Stimulated activated naive CD4-positive, alpha-beta T cell (primary cell): ENCODE results near the gene CYB5B.

Source experiments
- DNase-seq, 6 experiments: peaks; one replicate each; lab custom pipeline; 2025; lab: John Stamatoyannopoulos, UW

CYB5B gene

GRCh38 chr16:69424053-69424934 is at the start of gene CYB5B:
CYB5B (plus strand) TSS chr16:69424619; CDS start chr16:69424684, 65 bp downstream.
- peak; percentile 86 to 97 (median 94) for DNase-seq

GRCh38 chr16:69376393-69377059 is 47.9 kb upstream of the CYB5B start:
- no peak for DNase-seq

GRCh38 chr16:69378036-69378435 is 46.4 kb upstream of the CYB5B start:
- DNase-seq = no peak

GRCh38 chr16:69378760-69379159 is 45.7 kb upstream of the CYB5B start:
- DNase-seq = no peak

- no peak for DNase-seq
These were observed 43.2 kb upstream of the CYB5B start for GRCh38 chr16:69381231-69381630.

- DNase-seq = no peak
These were observed 42.0 kb upstream of the CYB5B start for GRCh38 chr16:69382421-69382820.

- no peak for DNase-seq
These were observed 39.4 kb upstream of the CYB5B start for GRCh38 chr16:69384974-69385373.

GRCh38 chr16:69386596-69386995 is 37.8 kb upstream of the CYB5B start:
- DNase-seq = no peak

GRCh38 chr16:69393898-69394849 is 30.2 kb upstream of the CYB5B start:
- DNase-seq = no peak

GRCh38 chr16:69395859-69396186 is 28.6 kb upstream of the CYB5B start:
- DNase-seq = no peak

- peak; percentile 12 to 79 (median 56) for DNase-seq
These were observed 28.0 kb upstream of the CYB5B start for GRCh38 chr16:69396187-69397061.

GRCh38 chr16:69397821-69398521 is 26.4 kb upstream of the CYB5B start:
- DNase-seq = no peak

- no peak for DNase-seq
These were observed 25.1 kb upstream of the CYB5B start for GRCh38 chr16:69399361-69399760.

- no peak for DNase-seq
These were observed 22.0 kb upstream of the CYB5B start for GRCh38 chr16:69402439-69402838.

- no peak for DNase-seq
These were observed 20.1 kb upstream of the CYB5B start for GRCh38 chr16:69404275-69404805.

GRCh38 chr16:69405326-69405725 is 19.1 kb upstream of the CYB5B start:
- no peak for DNase-seq

GRCh38 chr16:69405757-69406156 is 18.7 kb upstream of the CYB5B start:
- no peak for DNase-seq

- no peak for DNase-seq
These were observed 17.6 kb upstream of the CYB5B start for GRCh38 chr16:69406780-69407331.

- DNase-seq = no peak
These were observed 16.6 kb upstream of the CYB5B start for GRCh38 chr16:69407702-69408323.

- no peak for DNase-seq
These were observed 15.9 kb upstream of the CYB5B start for GRCh38 chr16:69408475-69408874.
